Keratinocyte (primary cell): Measurements from ENCODE around the gene SAGE1.

Experiments used
- CTCF ChIP-seq, 3 experiments: IDR thresholded peaks in 1 of 3; conservative IDR thresholded peaks in 1 of 3; optimal IDR thresholded peaks in 1 of 3; 2 replicates in 2 of 3; 3 replicates in 1 of 3; pipeline versions ENCODE3 to v1.5.1; 2011; ENCODE audit warnings: low read length in 3 of 3, mild to moderate bottlenecking in 3 of 3, moderate library complexity in 2 of 3, control low read depth in 1 of 3, inconsistent platforms in 1 of 3; ENCODE audit not compliant: insufficient read depth in 2 of 3; ENCODE audit errors: extremely low read depth in 1 of 3
- EZH2 ChIP-seq: IDR thresholded peaks from one replicate; pipeline ENCODE4 v1.6.1; 2012; ENCODE audit warnings: inconsistent platforms, mild to moderate bottlenecking, low read length, moderate library complexity

- TF ChIP-seq CTCF (optimal IDR thresholded peaks at IDR 0.05 in 1 of 3, IDR thresholded peaks at IDR 0.05 in 1 of 3, conservative IDR thresholded peaks at IDR 0.05 in 1 of 3; ENCODE audit: extremely low read depth in 1 of 3, insufficient read depth in 2 of 3, low read length in 3 of 3) (no peak), EZH2 (no peak)
Observed at GRCh38 chrX:135944486-135944885, 51.0 kb downstream of the SAGE1 start.
